Measurements from ENCODE around the gene DCUN1D2.

Gene DCUN1D2

GRCh38 chr13:113425941-113426590, 64.4 kb downstream of the DCUN1D2 start:
- DNase-seq = no peak

DNA sequence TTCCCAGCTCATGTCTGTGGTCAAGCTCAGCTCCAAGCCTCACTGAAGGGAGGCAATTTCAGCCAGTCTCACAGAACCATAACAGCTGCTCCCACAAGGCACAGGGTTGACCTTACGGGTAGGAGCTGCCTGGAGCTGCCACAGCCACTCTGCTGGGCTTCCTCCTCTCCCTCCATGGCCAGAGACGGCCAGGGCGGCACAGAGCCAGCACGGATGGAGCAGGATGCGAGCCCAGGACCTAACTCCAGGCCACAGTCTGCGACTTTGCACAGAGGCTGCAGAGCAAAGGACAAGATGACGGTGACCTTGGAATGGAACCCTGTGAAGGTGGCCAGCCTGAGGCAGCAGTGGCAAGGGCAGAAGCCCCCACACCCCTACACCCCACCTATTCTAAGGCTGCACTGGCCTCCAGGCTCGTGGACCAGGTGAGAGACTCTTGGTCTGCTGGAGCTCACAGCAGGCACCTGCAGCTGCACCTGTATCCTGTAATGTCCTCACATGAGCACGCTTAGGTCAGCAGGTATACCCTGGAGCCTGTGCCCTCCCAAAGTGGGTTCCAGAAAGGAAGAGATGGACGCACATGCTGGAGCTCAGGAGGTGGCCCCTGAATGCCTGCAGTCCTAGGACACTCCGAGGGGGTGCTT, 66.9 kb downstream of the DCUN1D2 start:
- no peak for DNase-seq

- DNase-seq = no peak
Measured at GRCh38 chr13:113422807-113423519, 67.5 kb downstream of the DCUN1D2 start.

- DNase-seq = no peak
Measured at GRCh38 chr13:113421673-113422270, 68.7 kb downstream of the DCUN1D2 start.

DNA sequence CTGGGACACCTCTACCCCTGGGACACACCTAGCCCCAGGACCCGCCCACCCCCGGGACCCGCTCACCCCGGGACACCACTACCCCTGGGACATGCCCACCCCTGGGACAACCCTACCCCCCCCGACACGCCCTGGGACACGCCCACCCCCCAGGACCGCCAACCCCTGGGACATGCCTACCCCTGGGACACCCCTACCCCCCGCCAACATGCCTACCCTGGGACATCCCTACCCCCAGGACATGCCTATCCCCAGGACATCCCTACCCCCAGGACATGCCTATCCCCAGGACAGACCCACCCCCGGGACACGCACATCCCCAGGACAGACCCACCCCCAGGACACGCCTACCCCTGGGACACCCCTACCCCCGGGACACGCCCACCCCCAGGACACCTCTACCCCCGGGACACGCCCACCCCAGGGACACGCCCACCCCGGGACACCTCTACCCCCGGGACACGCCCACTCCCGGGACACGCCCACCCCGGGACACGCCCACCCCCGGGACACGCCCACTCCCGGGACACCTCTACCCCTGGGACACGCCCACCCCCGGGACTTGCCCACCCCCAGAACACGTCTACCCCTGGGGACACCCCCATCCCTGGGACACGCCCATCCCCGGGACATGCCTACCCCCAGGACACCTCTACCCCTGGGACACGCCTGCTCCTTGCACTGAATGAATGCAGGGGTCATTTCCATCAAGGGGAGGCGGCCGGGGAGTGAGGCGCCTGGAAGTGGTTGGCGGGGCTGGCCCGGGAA, 69.5 kb downstream of the DCUN1D2 start:
- DNase-seq = no peak

DNA sequence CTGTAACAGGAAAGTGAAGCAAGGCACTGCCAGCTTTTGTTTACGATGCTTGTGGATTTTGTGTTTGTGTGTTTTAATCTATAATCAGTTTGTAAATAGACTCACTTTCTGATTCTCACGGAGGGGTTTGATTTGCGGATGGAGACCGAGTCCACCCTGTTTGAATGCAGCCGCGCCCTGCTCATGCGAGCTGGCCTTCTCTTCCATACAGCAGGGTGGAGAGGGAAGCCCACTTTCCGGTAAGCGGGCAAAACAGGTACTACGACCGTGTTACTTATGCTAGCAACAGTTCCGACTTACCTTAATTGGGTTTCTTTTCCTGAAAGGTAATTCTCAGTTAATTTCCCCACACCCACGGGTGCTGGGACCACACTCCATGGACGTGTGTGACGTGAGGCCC, 70.3 kb downstream of the DCUN1D2 start:
- DNase-seq = no peak

DNA sequence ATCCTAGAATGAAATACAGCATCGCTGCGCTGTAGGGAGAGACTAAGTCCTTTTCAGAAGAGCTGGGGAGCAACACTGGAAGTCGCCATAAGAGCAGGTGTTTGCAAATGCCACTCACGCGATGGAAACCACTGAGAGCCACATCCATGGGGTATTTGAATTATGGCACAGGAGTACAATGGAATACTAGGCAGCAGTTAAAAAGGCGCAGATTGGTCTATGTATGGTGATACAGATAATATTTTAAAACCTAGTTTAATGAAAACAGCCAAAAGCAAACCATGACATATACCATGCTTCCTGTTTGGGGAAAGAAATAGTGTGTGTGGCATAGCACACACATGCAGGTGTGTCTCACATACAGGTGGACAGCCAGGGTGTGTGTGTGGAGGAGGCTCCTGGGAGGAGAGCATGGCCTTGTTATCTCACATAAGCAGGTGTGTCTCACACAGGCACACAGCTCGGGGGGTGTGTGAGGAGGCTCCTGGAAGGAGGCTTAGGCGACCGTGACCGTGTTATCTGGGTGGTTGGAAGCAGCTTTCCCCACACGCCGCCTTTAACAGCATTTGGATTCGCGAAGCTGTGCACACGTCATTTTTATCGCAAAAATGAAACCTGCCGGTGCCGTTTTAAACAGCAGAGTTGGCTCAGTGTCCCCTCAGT, 70.8 kb downstream of the DCUN1D2 start:
- no peak for DNase-seq

- no peak for DNase-seq
Measured at GRCh38 chr13:113418722-113419049, 71.8 kb downstream of the DCUN1D2 start.

- no peak for DNase-seq
Measured at GRCh38 chr13:113417836-113418721, 72.4 kb downstream of the DCUN1D2 start.

- DNase-seq = no peak
Measured at GRCh38 chr13:113417008-113417751, 73.3 kb downstream of the DCUN1D2 start.

DNA sequence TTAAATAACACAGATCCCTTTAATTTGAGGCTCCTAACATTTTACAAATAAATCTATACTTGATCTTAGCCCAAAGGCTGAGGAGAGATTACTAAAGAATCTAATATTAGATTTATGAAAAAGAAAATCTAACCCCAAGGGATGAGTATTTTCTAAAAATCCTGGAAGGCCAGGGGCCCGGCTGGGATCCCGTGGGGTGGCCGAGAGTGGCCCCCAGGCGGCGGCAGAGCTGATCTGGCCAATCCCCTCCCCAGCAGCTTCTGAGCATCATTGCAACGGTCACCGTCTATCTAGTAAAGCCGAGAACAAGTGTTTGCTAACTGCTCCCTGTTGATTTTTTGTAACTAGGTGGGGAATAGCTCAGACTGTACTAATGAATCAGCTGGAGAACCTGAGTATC, 74.7 kb downstream of the DCUN1D2 start:
- DNase-seq = no peak

- no peak for DNase-seq
Measured at GRCh38 chr13:113415032-113415431, 75.5 kb downstream of the DCUN1D2 start.

GRCh38 chr13:113414335-113414734, 76.2 kb downstream of the DCUN1D2 start:
- no peak for DNase-seq

DNA sequence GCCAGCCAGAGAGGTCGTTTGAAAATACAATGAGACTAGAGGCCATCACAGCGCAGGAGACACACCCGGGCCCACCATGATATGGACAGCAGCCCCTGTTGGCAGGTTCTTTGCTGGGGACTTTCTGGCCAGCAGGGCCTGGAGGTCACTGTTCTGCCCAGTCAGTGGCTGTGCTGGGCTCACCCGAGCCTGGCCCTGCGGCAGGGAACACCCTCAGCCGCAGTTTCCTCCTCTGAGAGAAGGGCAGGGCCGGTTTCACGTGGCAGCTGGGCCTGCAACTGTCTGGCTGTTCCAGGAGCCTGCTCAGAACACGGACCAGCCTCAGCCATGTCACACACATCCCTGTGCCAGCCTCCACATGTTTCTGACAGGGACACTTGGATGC, 76.6 kb downstream of the DCUN1D2 start:
- DNase-seq = no peak

- DNase-seq = no peak
Measured at GRCh38 chr13:113413178-113413897, 77.2 kb downstream of the DCUN1D2 start.

DNA sequence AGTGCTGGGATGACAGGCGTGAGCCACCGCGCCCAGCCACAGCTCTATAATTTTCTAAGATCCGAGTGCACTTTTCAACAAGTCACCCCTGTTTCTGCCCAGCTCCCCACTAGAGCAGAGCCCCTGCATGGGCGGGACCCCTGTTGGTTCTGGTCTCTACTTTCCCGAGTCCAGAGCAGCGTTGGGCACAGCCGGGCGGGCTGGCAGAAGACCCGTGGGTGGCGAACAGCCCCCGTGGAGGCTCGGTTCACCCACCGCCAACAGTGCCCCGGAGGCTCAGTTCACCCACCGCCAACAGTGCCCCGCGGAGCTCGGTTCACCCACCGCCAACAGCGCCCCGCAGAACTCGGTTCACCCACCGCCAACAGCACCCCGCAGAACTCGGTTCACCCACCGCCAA, 78.1 kb downstream of the DCUN1D2 start:
- no peak for DNase-seq

DNA sequence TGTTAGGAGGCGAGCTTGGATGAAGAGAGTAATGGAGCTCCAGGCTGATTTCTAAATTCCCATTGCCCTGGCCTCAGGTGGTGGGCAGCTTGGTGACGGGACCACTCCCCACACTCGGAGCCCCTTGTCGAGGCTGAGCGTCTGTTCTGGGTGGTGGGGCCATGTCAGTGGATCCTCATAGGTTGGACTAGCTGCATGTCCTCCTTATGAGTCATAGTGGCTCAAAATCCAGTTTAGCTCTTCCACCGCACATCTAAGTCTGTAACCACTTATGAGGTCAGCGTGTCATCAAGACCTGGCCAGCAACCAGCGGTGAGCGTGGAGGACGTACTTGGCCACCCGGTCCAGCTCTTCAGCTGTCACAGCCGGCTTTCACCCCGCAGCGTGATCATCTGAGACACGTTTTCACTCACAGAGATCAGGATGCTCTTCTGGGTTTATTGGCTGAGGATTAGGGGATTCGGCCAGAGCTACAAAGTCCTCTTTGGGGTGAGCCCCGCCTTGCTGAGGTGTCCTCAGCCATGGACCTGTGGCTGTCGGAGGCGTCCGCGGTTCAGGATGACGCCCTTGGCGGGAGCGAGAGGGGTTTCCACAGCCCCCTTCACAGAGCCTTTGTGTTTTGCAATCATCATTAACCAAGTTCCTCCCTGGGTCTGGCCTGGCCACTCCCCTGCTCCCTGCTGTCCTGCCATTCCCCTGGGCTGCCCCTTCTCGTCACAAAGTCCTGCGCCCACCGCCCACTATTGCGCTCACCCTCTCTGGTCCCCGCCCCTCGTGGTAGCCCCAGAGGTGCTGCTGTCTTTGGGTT, 79.1 kb downstream of the DCUN1D2 start:
- DNase-seq = no peak
